DOHH2 (cell line): Measurements from ENCODE around the gene FZD7.

Experiments used
- H3F3A ChIP-seq: fragments of 200-600 bp; sonication (generic), shearing (Covaris generic); 2 replicates; pipeline ENCODE4 v1.6.0; 2016; ENCODE audit warnings: antibody characterized with exemption, mild to moderate bottlenecking; ENCODE audit not compliant: control insufficient read depth, insufficient read depth
- H3K27ac ChIP-seq: fragments of 200-600 bp; sonication (generic); 2 replicates; pipeline ENCODE4 v1.5.1; 2014; ENCODE audit warnings: low read depth, mild to moderate bottlenecking, low read length, moderate library complexity
- H3K27me3 ChIP-seq: fragments of 200-600 bp; sonication (generic); 2 replicates; pipeline ENCODE4 v1.6.1; 2014; ENCODE audit warnings: mild to moderate bottlenecking, low read length, mixed read lengths; ENCODE audit not compliant: control insufficient read depth
- H3K36me3 ChIP-seq: fragments of 200-600 bp; sonication (generic); 2 replicates; pipeline ENCODE4 v1.6.1; 2014; ENCODE audit warnings: mild to moderate bottlenecking, low read length, moderate library complexity, mixed read lengths; ENCODE audit not compliant: control insufficient read depth
- H3K4me1 ChIP-seq: fragments of 200-600 bp; sonication (generic); 2 replicates; pipeline ENCODE4 v1.6.1; 2014; ENCODE audit warnings: mild to moderate bottlenecking, low read length, mixed read lengths; ENCODE audit not compliant: control insufficient read depth
- H3K4me2 ChIP-seq: fragments of 200-600 bp; sonication (generic); 2 replicates; pipeline ENCODE4 v1.6.0; 2014; ENCODE audit warnings: mild to moderate bottlenecking, low read length, moderate library complexity
- H3K4me3 ChIP-seq: fragments of 200-600 bp; sonication (generic); 2 replicates; pipeline ENCODE4 v1.5.1; 2014; ENCODE audit warnings: mild to moderate bottlenecking, low read length, mixed read lengths
- H3K79me2 ChIP-seq: fragments of 200-600 bp; sonication (generic); 2 replicates; pipeline ENCODE4 v1.6.1; 2014; ENCODE audit warnings: mild to moderate bottlenecking, low read length, mixed read lengths; ENCODE audit not compliant: control insufficient read depth
- H3K9me2 ChIP-seq: fragments of 200-600 bp; sonication (generic); replicated peaks from 2 replicates; pipeline ENCODE4 v1.6.1; 2014; ENCODE audit warnings: mild to moderate bottlenecking, low read length, mixed read lengths; ENCODE audit not compliant: control insufficient read depth
- H3K9me3 ChIP-seq: fragments of 200-600 bp; sonication (generic); 2 replicates; pipeline ENCODE4 v1.6.1; 2014; ENCODE audit warnings: antibody characterized with exemption, low read length, mixed read lengths; ENCODE audit not compliant: control insufficient read depth, insufficient read depth
- H4K20me1 ChIP-seq: fragments of 200-600 bp; sonication (generic); 2 replicates; pipeline ENCODE4 v1.6.0; 2014; ENCODE audit warnings: low read depth, mild to moderate bottlenecking, antibody characterized with exemption, low read length, moderate library complexity; ENCODE audit not compliant: control insufficient read depth, insufficient read depth
- EZH2phosphoT487 ChIP-seq: fragments of 200-600 bp; sonication (generic); IDR thresholded peaks from 2 replicates; pipeline ENCODE4 v1.6.1; 2017; ENCODE audit warnings: borderline replicate concordance, mild to moderate bottlenecking, antibody characterized with exemption, low read length, moderate library complexity, mixed read lengths
- TF ChIP-seq, protein P1 (sequence below): fragments of 200-600 bp; sonication (generic); IDR thresholded peaks from one replicate; pipeline ENCODE4 v1.5.1; 2014; ENCODE audit warnings: antibody characterized with exemption, mild to moderate bottlenecking, low read depth, low read length; ENCODE audit not compliant: poor library complexity, severe bottlenecking

FZD7 gene

GRCh38 chr2:202036601-202037037 lies 3.0 kb downstream of the FZD7 start:
- peaks cover 11% of the 10 kb centered on the region for H3K4me1 ChIP-seq
- no peak overlapping the region for H3K4me3 ChIP-seq
- H3K9me3 ChIP-seq, result no peaks in the 10 kb centered on the region
- H3K27ac ChIP-seq, result no peak overlapping the region
- H4K20me1 ChIP-seq, result no peaks in the 10 kb centered on the region
- no peaks in the 10 kb centered on the region for H3F3A ChIP-seq
- no peaks in the 10 kb centered on the region for H3K9me2 ChIP-seq
- peaks cover 58% of the 10 kb centered on the region for H3K27me3 ChIP-seq
- H3K79me2 ChIP-seq, result no peaks in the 10 kb centered on the region
- H3K36me3 ChIP-seq, result no peaks in the 10 kb centered on the region
- no peak overlapping the region for H3K4me2 ChIP-seq
- no peak for TF ChIP-seq EZH2phosphoT487
- TF ChIP-seq, protein P1, sequence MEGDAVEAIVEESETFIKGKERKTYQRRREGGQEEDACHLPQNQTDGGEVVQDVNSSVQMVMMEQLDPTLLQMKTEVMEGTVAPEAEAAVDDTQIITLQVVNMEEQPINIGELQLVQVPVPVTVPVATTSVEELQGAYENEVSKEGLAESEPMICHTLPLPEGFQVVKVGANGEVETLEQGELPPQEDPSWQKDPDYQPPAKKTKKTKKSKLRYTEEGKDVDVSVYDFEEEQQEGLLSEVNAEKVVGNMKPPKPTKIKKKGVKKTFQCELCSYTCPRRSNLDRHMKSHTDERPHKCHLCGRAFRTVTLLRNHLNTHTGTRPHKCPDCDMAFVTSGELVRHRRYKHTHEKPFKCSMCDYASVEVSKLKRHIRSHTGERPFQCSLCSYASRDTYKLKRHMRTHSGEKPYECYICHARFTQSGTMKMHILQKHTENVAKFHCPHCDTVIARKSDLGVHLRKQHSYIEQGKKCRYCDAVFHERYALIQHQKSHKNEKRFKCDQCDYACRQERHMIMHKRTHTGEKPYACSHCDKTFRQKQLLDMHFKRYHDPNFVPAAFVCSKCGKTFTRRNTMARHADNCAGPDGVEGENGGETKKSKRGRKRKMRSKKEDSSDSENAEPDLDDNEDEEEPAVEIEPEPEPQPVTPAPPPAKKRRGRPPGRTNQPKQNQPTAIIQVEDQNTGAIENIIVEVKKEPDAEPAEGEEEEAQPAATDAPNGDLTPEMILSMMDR, result no peak

- no peaks in the 10 kb centered on the region for H3K9me2 ChIP-seq
- H3K4me2 ChIP-seq, result no peak overlapping the region
These were observed 3.4 kb downstream of the FZD7 start for GRCh38 chr2:202037086-202037485.

DNA sequence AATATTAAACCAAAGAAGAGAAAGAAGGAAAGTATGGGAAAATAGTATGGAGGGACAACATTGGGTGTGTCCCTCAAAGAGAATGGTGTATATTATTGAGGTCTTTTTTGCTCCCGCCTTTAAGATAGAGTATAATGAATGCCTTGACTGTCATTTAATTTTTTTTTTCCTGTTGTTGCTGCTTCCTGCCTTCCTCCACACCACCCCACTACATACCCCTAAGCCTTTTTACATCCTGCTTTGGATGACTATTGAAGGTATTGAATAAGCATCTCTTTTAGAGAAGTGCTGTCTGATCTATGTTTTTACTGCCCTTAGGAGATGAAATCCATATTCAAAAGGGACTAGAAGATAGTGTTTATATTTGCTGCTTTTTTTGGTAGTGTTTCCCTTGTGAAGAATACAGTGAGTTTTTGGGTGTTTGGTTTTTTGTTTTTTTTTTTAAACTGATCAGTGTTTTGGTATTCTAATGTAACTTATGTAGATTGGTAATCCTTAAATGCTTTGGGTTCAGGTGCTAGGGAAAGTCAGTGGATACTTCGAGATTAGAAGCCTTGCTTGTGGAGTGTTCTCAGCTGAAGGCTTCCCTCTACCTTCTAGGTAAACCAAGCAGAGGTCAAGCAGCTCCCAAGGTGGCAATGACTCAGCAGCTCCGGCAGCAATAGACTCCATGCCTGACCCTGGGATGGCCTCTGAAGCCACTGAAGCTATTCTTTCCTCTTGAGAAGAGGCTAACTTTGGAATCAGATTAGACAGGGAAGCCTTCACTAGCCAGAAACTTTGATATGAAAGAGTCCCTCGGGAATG lies 5.0 kb downstream of the FZD7 start:
- no peaks in the 10 kb centered on the region for H3K79me2 ChIP-seq
- H4K20me1 ChIP-seq, result no peaks in the 10 kb centered on the region
- no peaks in the 10 kb centered on the region for H3K36me3 ChIP-seq
- peaks cover 5% of the 10 kb centered on the region for H3K4me1 ChIP-seq
- peaks cover 43% of the 10 kb centered on the region for H3K27me3 ChIP-seq
- H3K9me2 ChIP-seq, result no peaks in the 10 kb centered on the region
- no peak overlapping the region for H3K27ac ChIP-seq
- no peak for TF ChIP-seq EZH2phosphoT487
- TF ChIP-seq, protein P1, result no peak
- H3K4me2 ChIP-seq, result no peak overlapping the region
- H3K4me3 ChIP-seq, result no peak overlapping the region
- no peaks in the 10 kb centered on the region for H3F3A ChIP-seq
- H3K9me3 ChIP-seq, result no peaks in the 10 kb centered on the region

More at GRCh38 chr2:202037086-202037485, 3.4 kb downstream of the FZD7 start:
- TF ChIP-seq, protein P1, result no peak
- no peak for TF ChIP-seq EZH2phosphoT487
- Histone ChIP-seq H3K27me3 (peaks cover 55% of the 10 kb centered on the region), H3K79me2 (no peaks in the 10 kb centered on the region), H3K27ac (no peak overlapping the region), H3K4me1 (peaks cover 11% of the 10 kb centered on the region), H3K4me3 (no peak overlapping the region), H3K36me3 (no peaks in the 10 kb centered on the region), H3F3A (no peaks in the 10 kb centered on the region), H3K9me3 (no peaks in the 10 kb centered on the region), H4K20me1 (no peaks in the 10 kb centered on the region)
